GM19351 (cell line): ENCODE results near the gene POR.
"Not testable (repeated sequence)": the region's sequence is repeated elsewhere in the genome, so short reads cannot be mapped to it uniquely, and the experiment has no call there.

Source experiments
- ATAC-seq: cut with Tn5 transposase; IDR thresholded peaks from one replicate; pipeline ENCODE4 v1.9.1; 2021; ENCODE audit warnings: mild to moderate bottlenecking, moderate library complexity; ENCODE audit not compliant: unreplicated experiment

POR gene

DNA sequence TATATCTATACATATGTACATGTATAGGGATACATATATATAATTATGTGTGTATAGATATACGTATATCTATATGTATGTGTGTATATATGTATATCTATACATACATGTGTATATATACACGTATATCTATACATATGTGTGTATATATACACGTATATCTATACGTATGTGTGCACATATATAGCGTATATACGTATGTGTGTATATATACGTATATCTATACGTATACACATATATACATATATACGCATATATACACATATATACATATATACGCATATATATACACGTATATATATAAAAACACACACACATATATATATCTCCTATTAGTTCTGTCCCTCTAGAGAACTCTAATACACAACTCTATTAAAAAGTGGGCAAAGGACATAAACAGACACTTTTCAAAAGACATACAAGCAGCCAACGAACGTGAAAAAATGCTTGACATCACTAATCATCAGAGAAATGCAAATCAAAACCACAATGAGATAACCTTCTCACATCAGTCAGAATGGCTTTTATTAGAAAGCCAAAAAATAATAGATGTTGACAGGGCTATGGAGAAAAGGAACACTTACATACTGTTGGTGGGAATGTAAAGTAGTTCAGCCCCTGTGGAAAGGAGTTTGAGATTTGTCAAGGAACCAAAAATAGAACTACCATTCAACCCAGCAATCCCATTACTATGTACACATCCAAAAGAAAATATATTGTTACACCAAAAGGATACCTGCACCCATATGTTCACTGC is 101.4 kb downstream of the POR start:
- ATAC-seq = no peak

DNA sequence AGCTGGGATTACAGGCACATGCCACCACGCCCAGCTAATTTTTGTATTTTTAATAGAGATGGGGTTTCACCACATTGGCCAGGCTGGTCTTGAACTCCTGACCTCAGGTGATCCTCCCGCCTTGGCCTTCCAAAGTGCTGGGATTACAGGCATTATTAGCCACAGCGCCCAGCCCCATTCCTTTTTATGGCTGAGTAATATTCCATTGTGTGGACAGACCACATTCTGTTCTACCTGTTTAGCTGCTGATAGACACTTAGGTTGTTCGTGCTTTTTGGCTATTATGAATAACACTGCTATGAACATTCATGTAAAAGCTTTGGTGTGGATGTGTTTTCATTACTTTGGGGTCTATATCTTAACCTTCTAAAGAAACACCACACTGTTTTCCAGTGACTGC is 103.6 kb downstream of the POR start:
- not testable (repeated sequence) for ATAC-seq

DNA sequence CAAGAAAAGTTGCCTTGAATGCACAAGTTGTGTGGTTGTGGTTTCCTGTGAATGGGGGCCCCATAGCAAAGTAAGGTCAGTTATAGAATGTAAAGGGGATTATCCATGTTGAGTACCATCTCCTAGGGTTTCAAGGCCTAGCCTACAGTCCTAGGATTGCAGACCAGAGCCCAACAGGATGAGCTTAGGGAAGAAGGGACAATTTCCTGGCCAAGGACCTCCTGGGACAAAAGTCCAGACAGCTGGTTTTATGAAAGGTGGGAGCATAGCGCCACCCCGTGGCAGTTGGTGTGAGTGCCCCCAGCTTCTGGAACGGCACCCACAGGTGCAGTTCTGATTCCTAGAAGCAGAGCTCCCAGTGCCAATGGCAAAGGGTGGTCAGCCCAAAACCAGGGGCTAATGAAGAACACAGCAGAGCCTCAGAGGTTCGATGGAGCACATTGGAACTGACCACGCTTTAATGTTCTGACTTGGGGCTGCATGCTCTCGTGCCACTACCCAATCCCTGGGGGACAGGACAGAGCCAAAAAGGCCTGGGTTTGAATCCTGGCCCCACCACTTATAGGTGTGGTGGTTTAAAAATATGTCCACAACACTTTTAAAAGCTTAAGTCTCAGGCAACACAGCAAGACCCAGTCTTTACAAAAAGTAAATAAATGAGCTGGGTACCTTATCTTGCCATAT is 105.2 kb downstream of the POR start:
- ATAC-seq = peak; percentile 44

DNA sequence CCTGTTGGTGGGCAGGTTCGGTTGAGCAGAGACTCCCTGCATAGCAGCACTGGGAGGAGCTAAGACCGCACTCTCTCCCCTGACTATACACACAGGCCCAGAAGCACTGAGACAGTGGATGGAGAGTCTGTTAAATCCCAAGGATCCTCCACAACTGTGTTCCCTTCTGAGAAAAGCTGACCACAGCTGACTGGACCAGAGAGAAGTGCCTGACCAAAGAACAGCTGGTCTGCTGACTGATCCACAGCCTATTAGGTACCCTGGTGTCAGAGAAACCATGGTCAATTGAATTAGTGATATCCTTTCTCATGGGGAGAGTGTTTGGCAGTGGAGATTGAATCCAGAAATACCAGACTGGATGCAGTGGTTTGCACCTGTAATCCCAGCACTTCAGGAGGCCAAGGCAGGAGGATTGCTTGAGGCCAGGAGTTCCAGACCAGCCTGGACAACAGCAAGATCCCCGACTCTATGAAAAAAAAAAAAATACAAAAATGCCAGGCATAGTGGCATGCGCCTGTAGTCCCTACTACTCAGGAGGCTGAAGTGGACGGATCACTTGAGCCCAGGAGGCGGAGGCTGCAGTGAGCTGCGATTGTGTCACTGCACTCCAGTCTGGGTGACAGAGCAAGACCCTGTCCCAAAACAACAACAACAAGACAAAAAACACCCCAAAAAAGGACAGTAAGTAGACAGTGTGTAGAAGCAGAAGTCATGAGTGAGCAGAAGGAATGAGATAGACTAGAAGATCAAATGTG is 107.2 kb downstream of the POR start:
- ATAC-seq = no peak

DNA sequence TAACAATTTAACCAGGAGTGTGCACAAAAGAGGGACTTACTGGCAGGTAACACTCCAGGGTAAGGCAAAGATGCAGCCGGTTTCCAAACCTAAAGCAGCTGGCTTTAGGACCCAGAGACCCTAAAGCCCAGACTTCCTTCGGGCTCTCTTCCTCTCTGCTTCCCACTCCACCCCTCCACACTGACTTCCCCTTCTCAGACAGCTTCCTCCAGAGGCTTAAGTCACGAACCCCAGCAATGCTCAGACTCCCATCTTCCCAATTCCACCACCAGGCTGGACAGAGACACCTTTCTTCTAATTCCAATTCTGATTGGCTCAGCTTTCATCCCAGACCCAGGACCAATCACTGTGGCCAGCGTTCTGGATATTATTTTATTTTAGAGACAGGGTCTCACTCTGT is 108.0 kb downstream of the POR start:
- no peak for ATAC-seq

- ATAC-seq = not testable (repeated sequence)
Observed at GRCh38 chr7:76029682-76030081, 114.7 kb downstream of the POR start.

- ATAC-seq = no peak
Observed at GRCh38 chr7:76031964-76032363, 117.0 kb downstream of the POR start.
